K562 (cell line): ENCODE measurements around the gene CCDC27. TPM values are rescaled to one million over a fixed set of nuclear protein-coding genes. Genes with fewer than 3 reads are reported as not detected.

ENCODE experiments used
- ARID3A ChIP-seq: IDR thresholded peaks from 2 replicates; pipeline ENCODE4 v1.6.1; 2012; ENCODE audit warnings: low read depth, low read length, improper control_type of control experiment, borderline replicate concordance
- GABPB1 ChIP-seq: sonication (generic); formaldehyde crosslinking; IDR thresholded peaks from 2 replicates; pipeline ENCODE4 v1.8.0; 2022; ENCODE audit warnings: mild to moderate bottlenecking, missing genetic modification reagents
- PATZ1 ChIP-seq: fragments of 250-450 bp; sonication (Bioruptor Pico); IDR thresholded peaks from 2 replicates; pipeline ENCODE4 v1.5.0; 2020; ENCODE audit warnings: mild to moderate bottlenecking, borderline replicate concordance
- PHB2 ChIP-seq: fragments of 450-650 bp; IDR thresholded peaks from 2 replicates; pipeline ENCODE4 v1.6.1; 2017; ENCODE audit warnings: low read depth
- RAD51 ChIP-seq: fragments of 450-650 bp; IDR thresholded peaks from 2 replicates; pipeline ENCODE4 v1.7.1; 2016; ENCODE audit warnings: low read depth, mild to moderate bottlenecking, borderline replicate concordance
- RBBP5 ChIP-seq: fragments of 200-600 bp; sonication (generic); IDR thresholded peaks from 2 replicates; pipeline ENCODE4 v1.6.1; 2012; ENCODE audit warnings: borderline replicate concordance, mild to moderate bottlenecking, low read length, control low read depth, inconsistent platforms; ENCODE audit not compliant: insufficient read depth, poor library complexity, severe bottlenecking
- RNF2 ChIP-seq: sonication (generic); IDR thresholded peaks from 2 replicates; pipeline ENCODE4 v1.6.1; 2016
- SREBF2 ChIP-seq: sonication (generic); formaldehyde crosslinking; IDR thresholded peaks from 2 replicates; pipeline ENCODE4 v1.4.0; 2020; ENCODE audit warnings: mild to moderate bottlenecking, missing genetic modification reagents
- SRSF3 ChIP-seq: fragments of 200-400 bp; formaldehyde crosslinking; IDR thresholded peaks from 2 replicates; pipeline ENCODE4 v1.6.1; 2016; ENCODE audit warnings: mild to moderate bottlenecking, low read length, moderate library complexity; ENCODE audit not compliant: insufficient read depth
- ZKSCAN8 ChIP-seq: fragments of 200-800 bp; sonication (Bioruptor generic); IDR thresholded peaks from 2 replicates; pipeline ENCODE4 v1.6.1; 2016; ENCODE audit warnings: missing genetic modification characterization, missing compliant biosample characterization
- ZNF57 ChIP-seq: fragments of 450-650 bp; formaldehyde crosslinking; IDR thresholded peaks from 2 replicates; pipeline ENCODE4 v1.4.0; 2020; ENCODE audit warnings: mild to moderate bottlenecking, moderate library complexity
- polyA plus RNA-seq, 8 experiments: library from polyadenylated mRNA; depleted of rRNA in 4 of 8; stranded (reverse) in 5 of 8; unstranded in 3 of 8; fragments of >200 nt; fragmentation: Nextera tagmentation in 2 of 8; fragmentation: Illumina TruSeq in 1 of 8; extraction: Ambion mirVana in 2 of 8; extraction: Trizol in 1 of 8; gene quantifications; 2 replicates each; pipeline versions ENCODE4 v1.2.1 to v1.2.3, GENCODE V29; 2011 to 2014; ENCODE audit warnings: inconsistent platforms in 1 of 8, missing spikeins in 1 of 8
- total RNA-seq, 7 experiments: library from RNA; depleted of rRNA in 6 of 7; stranded (reverse); fragments of >200 nt in 6 of 7; fragmentation: Illumina TruSeq in 2 of 7; extraction: Trizol in 2 of 7; gene quantifications; 2 replicates each; pipeline versions ENCODE4 v1.2.1 to v1.2.3, GENCODE V29; 2011 to 2021; ENCODE audit warnings: low replicate concordance in 1 of 7
- TF ChIP-seq, protein P1 (sequence below): conservative IDR thresholded peaks from 2 replicates; pipeline ENCODE4 v1.6.1; 2011; ENCODE audit warnings: low read depth, mild to moderate bottlenecking, low read length; ENCODE audit not compliant: control insufficient read depth
- TF ChIP-seq, protein P2 (sequence below): sonication (generic); formaldehyde crosslinking; IDR thresholded peaks from 2 replicates; pipeline ENCODE4 v1.8.0; 2022; ENCODE audit warnings: mild to moderate bottlenecking, missing genetic modification reagents
- TF ChIP-seq, protein P3 (sequence below): fragments of 450-650 bp; IDR thresholded peaks from 2 replicates; pipeline ENCODE4 v1.6.1; 2016; ENCODE audit warnings: borderline replicate concordance

CCDC27 gene
- total and polyA plus RNA-seq, 9 of the 15 experiments (the other 6 are each of a cell fraction or from before 2014, with no cell fraction given), result 0.01 to 0.04 TPM; not detected in 7

GRCh38 chr1:3775490-3776230 lies 23.4 kb downstream of the CCDC27 start (continued):
- no peak for TF ChIP-seq SRSF3
- no peak for TF ChIP-seq ARID3A
- no peak for TF ChIP-seq SREBF2 (CRISPR knock-in tag)
- TF ChIP-seq PHB2, result no peak
- TF ChIP-seq ZKSCAN8 (CRISPR knock-in tag), result no peak
- TF ChIP-seq, protein P1, sequence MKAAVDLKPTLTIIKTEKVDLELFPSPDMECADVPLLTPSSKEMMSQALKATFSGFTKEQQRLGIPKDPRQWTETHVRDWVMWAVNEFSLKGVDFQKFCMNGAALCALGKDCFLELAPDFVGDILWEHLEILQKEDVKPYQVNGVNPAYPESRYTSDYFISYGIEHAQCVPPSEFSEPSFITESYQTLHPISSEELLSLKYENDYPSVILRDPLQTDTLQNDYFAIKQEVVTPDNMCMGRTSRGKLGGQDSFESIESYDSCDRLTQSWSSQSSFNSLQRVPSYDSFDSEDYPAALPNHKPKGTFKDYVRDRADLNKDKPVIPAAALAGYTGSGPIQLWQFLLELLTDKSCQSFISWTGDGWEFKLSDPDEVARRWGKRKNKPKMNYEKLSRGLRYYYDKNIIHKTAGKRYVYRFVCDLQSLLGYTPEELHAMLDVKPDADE, result peak; percentile 41; the same call in 1 of the 2 replicates
- peak; percentile 81 for TF ChIP-seq RNF2
- TF ChIP-seq PATZ1 (CRISPR knock-in tag), result no peak
- TF ChIP-seq, protein P2, sequence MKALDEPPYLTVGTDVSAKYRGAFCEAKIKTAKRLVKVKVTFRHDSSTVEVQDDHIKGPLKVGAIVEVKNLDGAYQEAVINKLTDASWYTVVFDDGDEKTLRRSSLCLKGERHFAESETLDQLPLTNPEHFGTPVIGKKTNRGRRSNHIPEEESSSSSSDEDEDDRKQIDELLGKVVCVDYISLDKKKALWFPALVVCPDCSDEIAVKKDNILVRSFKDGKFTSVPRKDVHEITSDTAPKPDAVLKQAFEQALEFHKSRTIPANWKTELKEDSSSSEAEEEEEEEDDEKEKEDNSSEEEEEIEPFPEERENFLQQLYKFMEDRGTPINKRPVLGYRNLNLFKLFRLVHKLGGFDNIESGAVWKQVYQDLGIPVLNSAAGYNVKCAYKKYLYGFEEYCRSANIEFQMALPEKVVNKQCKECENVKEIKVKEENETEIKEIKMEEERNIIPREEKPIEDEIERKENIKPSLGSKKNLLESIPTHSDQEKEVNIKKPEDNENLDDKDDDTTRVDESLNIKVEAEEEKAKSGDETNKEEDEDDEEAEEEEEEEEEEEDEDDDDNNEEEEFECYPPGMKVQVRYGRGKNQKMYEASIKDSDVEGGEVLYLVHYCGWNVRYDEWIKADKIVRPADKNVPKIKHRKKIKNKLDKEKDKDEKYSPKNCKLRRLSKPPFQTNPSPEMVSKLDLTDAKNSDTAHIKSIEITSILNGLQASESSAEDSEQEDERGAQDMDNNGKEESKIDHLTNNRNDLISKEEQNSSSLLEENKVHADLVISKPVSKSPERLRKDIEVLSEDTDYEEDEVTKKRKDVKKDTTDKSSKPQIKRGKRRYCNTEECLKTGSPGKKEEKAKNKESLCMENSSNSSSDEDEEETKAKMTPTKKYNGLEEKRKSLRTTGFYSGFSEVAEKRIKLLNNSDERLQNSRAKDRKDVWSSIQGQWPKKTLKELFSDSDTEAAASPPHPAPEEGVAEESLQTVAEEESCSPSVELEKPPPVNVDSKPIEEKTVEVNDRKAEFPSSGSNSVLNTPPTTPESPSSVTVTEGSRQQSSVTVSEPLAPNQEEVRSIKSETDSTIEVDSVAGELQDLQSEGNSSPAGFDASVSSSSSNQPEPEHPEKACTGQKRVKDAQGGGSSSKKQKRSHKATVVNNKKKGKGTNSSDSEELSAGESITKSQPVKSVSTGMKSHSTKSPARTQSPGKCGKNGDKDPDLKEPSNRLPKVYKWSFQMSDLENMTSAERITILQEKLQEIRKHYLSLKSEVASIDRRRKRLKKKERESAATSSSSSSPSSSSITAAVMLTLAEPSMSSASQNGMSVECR (CRISPR knock-in tag), result peak; percentile 92
- TF ChIP-seq, protein P3, sequence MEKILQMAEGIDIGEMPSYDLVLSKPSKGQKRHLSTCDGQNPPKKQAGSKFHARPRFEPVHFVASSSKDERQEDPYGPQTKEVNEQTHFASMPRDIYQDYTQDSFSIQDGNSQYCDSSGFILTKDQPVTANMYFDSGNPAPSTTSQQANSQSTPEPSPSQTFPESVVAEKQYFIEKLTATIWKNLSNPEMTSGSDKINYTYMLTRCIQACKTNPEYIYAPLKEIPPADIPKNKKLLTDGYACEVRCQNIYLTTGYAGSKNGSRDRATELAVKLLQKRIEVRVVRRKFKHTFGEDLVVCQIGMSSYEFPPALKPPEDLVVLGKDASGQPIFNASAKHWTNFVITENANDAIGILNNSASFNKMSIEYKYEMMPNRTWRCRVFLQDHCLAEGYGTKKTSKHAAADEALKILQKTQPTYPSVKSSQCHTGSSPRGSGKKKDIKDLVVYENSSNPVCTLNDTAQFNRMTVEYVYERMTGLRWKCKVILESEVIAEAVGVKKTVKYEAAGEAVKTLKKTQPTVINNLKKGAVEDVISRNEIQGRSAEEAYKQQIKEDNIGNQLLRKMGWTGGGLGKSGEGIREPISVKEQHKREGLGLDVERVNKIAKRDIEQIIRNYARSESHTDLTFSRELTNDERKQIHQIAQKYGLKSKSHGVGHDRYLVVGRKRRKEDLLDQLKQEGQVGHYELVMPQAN, result peak; percentile 91
- TF ChIP-seq GABPB1 (CRISPR knock-in tag), result peak; percentile 75; the same call in 1 of the 2 replicates
- TF ChIP-seq RBBP5, result no peak
- TF ChIP-seq ZNF57 (CRISPR knock-in tag), result 0 out of 2 replicates have a peak, but pooled peaks have one; percentile 35
- peak; percentile 42; the same call in 1 of the 2 replicates for TF ChIP-seq RAD51
